ENCODE results near the gene GNAQ.

DNA sequence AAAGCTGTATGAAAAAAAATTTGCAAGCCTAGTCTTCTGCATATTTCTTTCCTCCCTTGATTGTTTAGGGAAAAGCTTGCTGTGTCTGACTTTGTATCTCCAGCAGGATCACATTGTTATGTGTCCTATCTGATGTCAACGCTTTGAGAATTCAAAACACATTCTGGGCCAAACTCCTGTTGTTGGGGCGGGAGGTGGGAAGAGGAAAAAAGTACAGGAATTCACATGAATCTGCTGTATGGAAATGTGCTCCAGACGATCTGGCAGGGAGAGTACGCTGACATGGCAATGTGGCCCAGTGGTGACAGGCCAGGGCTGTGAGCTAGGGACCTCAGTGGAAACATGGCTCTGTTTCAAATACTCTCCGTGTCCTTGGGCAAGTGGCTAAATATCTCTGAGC lies 296.1 kb downstream of the GNAQ start:
- TF ChIP-seq, protein P1, sequence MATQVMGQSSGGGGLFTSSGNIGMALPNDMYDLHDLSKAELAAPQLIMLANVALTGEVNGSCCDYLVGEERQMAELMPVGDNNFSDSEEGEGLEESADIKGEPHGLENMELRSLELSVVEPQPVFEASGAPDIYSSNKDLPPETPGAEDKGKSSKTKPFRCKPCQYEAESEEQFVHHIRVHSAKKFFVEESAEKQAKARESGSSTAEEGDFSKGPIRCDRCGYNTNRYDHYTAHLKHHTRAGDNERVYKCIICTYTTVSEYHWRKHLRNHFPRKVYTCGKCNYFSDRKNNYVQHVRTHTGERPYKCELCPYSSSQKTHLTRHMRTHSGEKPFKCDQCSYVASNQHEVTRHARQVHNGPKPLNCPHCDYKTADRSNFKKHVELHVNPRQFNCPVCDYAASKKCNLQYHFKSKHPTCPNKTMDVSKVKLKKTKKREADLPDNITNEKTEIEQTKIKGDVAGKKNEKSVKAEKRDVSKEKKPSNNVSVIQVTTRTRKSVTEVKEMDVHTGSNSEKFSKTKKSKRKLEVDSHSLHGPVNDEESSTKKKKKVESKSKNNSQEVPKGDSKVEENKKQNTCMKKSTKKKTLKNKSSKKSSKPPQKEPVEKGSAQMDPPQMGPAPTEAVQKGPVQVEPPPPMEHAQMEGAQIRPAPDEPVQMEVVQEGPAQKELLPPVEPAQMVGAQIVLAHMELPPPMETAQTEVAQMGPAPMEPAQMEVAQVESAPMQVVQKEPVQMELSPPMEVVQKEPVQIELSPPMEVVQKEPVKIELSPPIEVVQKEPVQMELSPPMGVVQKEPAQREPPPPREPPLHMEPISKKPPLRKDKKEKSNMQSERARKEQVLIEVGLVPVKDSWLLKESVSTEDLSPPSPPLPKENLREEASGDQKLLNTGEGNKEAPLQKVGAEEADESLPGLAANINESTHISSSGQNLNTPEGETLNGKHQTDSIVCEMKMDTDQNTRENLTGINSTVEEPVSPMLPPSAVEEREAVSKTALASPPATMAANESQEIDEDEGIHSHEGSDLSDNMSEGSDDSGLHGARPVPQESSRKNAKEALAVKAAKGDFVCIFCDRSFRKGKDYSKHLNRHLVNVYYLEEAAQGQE (IDR thresholded peaks at IDR 0.05; ENCODE audit: insufficient read depth in 1 of 2, low read depth in 2 of 2, low read length in 2 of 2): no peak
- no peak for TF ChIP-seq FOXP2 (optimal IDR thresholded peaks at IDR 0.05; ENCODE audit: borderline replicate concordance, extremely low read depth, extremely low read length, insufficient read depth)

Measured in PFSK-1 (cell line).